HG03159 (cell line): Measurements from ENCODE around the gene MPZL3.

Source experiments
- ATAC-seq: cut with Tn5 transposase; IDR thresholded peaks from one replicate; pipeline ENCODE4 v1.9.1; 2021; ENCODE audit warnings: mild to moderate bottlenecking, moderate library complexity; ENCODE audit not compliant: unreplicated experiment

Gene MPZL3, protein sequence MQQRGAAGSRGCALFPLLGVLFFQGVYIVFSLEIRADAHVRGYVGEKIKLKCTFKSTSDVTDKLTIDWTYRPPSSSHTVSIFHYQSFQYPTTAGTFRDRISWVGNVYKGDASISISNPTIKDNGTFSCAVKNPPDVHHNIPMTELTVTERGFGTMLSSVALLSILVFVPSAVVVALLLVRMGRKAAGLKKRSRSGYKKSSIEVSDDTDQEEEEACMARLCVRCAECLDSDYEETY

DNA sequence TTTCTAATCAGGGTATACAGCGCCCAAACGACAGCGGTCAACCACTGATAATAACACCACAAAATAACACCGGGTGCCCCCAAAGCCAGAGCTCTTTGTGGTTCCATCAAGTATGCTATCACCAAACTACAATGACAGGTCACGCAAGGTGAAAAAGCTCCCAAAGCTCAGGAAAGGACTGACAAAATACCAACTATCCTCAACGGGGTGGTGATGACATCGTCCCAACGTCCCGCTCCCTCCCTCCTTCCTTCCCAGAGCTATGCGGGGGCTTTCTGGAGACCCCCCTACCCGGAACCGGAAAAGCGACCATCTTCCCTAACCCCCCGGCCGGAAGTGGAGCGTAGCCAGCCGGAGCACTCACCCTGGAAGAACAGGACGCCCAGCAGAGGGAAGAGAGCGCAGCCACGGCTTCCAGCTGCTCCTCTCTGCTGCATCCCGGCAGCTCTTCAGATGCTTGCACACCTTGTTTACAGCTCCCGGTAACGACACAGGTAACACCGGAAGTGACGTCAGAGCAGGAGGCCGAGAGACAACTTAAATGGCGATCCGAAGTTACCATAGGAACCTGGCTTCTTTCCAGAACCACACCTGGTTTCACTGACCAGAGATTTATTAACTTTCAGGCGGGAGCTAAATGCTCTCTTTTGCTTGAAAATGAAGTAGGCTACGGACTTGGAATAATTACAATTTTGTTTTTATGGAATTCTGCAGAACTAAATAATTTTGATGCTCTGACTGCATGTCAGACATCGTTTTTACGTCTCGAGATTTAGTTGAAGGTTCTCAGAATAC, at the start of gene MPZL3:
Gene MPZL3 (minus strand): TSS at position 508 of the 795 bp plus-strand sequence. CDS start 71 bp downstream, at position 437.
- peak; percentile 77 for ATAC-seq

DNA sequence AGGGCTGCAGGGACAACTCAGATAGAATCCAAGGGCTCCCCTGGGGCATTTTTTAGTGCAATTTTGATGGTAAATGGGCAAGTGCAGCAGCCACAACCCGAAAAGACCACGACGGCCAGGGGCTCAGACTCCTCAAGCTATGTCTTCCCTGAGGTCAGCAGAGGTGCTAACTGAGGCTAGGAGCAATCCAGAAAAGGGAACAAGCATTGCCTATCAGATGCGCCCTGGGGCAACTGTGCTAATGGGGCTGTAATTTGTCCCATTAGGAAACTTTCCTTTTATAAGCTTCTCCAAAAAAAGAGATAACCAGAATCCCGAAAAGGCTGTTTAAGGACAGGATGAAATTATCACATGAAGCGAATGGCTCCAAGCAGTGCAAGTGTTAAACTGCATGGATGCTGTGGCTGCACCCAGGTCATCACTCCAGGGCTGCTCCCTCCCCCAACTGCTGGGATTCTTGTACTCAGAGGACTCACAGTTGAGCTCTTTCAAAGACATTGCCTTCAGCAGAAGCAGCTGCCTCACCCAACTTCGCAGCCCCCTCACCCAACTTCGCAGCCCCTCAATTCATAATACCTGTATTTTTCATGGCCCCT, 49.5 kb upstream of the MPZL3 start:
- ATAC-seq: no peak

DNA sequence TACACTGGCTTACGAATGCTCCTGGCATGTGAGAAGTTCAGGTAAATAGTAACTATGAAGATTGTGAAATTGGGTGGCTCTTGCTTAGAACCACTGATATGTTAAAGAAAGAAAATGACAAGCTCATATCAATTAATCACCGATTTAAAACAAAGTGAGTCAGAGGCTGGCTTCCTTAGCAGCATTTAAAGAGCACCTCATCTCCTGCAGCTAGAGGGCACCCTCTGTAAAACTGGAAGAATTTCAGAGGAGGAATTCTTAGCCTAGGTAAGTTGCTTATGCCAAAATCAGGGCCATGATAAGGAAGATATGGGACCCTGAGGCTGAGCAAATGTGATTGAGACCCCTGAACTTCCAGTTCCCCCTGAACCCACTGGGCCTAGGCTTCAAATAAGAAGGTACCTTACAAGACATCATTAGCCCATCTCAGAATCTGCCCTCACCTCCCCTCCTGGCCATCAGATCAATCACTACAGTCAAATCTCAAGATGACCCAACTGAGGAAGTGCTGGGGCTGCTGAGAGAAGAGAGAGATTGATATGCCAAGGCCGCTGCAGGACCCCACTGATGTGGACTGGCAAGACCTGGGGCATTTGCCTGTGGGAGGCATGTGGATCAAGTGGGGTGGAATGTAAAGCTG, 43.8 kb upstream of the MPZL3 start:
- no peak for ATAC-seq

DNA sequence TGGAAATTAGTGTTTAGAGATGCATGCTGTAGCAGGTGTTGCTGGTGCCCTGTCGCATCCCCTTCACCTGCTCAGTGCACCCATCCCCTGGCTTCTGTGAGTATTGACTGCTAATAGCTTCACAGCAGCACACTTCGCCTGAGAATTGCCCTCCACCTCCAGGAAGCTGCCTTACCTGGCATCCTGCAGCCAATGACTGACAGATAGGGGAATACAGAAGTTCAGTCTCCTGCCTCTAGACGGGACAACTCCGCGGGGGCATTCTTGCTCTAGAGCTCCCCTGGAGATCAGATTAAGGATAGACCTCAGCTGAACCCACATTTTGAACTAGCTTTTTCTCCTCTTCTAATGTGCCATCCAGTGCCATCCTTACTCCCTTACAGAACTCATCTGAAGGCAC, 43.0 kb upstream of the MPZL3 start:
- ATAC-seq: no peak

DNA sequence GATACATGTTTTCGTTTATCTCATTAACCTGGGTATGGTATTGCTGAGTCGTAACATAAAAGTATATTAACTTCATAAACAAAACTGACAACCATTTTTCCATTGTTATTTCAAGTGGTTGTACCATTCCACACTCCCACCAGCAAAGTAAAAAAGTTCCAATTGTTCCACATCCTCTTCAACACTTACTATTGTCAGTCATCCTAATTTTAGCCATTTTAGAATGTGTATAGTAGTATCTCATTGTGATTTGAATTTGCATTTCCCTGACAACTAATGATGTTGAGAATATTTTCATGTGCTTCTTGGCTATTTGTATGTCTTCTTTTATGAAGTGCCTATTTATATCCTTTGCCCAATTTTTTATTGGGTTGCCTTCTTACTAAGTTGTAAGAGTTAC, 41.9 kb upstream of the MPZL3 start:
- ATAC-seq: no peak

DNA sequence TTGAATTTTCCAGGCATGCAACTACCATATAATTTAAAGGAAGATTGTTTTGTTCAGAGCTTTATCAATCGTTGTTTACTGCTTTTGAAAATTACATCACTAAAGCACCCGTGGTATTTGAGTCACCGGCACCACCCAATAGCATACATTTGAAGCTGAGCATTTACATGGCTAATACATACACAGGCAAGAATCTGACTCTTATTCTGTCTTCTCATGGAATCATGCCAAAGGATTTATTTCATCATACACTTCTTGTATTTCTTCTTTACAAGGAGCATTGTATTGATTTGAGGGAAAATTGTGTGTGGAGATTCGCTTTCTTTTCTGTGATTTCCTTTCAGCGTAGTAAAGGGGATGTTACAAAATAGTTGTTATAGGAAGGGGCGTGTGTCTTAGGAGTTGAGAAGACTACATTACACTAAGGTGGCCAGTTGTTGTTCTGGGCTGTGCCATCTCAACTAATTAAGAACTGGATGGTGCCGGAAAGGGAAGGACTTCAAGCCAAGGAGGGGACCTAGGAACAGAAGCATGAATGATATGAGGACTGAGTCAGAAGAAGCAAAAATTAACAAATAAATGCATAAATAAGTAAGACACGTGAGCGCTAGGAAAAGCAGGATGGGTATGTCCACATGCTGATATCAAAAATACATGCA, 39.4 kb upstream of the MPZL3 start:
- no peak for ATAC-seq

DNA sequence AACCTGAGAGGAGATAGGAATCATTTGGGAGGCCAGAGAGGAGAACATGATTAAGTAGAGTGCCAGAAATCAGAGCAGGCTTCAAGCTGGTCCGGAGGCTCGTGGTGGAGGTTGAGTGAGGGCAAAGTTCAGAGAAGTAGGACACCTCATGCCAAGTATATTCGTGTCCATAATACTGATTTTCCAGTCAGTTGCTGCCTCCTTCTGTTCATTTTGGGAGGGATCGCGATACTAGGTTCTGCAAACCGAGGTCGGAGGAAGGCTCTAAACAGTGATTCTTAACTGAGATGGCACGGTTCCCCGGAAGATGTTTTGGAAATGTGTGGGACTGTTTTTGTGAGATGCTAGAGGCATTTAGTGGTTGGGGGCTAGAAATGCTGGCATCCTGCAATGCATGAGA, 38.8 kb upstream of the MPZL3 start:
- no peak for ATAC-seq

DNA sequence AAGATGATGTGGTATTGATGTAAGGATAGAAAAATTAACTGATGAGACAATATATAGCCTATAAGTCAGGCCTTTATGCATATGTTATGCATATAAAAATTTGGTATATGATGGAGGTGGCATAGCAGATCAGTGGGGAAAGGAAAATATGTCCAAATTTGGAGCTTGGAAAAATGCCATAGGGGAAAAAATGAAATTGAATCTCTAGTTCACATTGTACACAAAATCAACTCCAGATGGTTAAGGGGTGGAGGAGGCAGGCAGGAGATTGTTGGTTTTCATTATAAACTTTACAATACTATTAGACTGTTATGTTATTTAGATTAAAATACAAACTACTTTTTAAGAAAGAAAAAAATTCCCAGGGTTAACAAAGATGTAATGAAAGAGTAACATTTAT, 37.2 kb upstream of the MPZL3 start:
- no peak for ATAC-seq

DNA sequence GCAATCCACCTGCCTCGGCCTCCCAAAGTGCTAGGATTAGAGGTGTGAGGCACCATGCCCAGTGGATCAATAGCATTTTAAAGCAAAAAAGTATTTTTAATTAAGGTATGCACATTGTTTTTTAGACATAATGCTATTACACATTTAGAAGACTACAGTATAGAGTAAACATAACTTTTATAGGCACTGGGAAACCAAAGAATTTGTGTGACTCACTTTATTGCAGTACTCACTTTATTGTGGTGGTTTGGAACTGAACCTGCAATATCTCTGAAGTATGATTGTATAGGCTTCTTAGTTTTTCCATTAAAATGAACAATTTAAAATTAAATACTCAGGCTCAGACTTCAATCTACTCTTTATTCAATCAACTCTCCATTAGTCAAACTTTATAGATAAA, 34.8 kb upstream of the MPZL3 start:
- ATAC-seq: no peak

DNA sequence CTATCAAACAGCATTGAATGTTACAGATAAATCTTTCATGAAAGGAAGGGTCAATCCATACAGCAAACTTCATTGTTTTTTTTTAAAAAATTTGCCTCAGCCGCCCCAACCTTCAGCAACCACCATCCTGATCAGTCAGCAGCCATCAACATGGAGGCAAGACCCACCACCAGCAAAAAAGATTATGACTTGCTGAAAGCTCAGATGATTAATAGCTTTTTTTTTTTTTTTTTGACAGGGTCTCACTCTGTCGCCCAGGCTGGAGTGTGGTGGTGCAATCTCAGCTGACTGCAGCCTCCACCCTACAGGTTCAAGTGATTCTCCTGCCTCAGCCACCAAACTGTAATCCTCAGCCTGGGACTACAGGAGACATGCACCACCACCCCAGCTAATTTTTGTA, 34.4 kb upstream of the MPZL3 start:
- ATAC-seq: no peak

DNA sequence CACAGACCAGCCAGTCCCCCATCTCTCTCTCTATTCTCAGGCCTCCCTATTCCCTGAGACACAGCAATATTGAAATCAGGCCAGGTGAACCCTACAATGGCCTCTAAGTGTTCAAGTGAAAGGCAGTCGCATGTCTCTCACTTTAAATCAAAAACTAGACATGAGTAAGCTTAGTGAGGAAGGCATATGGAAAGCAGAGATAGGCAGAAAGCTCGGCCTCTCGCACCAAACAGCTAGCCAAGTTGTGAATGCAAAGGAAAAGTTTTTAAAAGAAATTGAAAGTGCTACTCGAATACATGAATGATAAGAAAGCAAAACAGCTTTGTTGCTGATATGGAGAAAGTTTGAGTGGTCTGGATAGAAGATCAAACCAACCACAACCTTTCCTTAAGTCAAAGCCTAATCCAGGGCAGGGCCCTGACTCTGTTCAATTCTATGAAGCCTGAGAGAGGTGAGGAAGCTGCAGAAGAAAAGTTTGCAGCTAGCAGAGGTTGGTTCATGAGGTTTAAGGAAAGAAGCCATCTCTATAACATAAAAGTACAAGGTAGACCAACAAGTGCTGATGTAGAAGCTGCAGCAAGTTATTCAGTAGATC, 31.7 kb upstream of the MPZL3 start:
- no peak for ATAC-seq

DNA sequence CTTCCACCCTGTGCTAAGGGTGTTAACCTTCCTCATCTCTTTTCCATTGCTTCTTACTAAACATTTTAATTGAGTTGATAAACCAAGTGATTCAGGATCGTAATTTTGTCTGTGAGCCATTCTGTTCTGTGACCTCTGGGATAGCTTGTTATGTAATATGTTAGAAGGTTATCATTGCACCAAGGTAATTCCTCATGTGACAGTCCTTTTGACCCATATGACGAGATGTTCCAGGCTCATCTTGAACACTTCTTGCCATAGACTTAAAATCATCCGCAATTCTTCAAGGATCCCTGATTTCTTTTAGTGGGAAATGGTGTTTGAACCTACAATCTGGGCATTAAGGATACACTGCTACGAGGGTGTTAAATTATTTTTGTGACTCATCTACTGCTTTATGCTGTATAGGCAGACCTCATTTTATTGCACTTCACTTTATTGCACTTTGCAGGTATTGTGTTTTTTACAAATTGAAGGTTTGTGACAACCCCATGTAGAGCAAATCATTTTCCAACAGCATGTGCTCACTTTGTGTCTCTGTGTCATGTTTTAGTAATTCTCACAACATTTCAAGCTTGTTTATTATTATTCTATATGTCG, 31.0 kb upstream of the MPZL3 start:
- ATAC-seq: no peak

DNA sequence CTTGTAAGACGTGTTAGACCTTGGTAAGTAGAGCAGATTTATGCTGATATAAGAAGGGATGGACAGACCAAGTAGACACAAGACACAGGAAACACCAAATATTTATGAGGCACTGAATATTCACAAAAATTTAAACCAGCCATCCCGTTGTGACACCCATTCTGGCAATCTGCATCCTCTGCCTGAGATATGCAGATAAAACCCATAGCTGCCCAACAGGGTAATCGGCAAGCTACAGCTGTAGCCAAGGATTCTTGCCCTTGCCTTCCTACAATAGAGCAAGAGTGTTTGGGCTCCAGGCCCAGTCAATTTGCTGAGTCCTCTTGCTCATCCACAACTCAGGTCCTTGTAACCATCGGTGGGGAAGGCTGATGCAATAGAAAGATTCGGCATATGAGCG, 30.4 kb upstream of the MPZL3 start:
- no peak for ATAC-seq

DNA sequence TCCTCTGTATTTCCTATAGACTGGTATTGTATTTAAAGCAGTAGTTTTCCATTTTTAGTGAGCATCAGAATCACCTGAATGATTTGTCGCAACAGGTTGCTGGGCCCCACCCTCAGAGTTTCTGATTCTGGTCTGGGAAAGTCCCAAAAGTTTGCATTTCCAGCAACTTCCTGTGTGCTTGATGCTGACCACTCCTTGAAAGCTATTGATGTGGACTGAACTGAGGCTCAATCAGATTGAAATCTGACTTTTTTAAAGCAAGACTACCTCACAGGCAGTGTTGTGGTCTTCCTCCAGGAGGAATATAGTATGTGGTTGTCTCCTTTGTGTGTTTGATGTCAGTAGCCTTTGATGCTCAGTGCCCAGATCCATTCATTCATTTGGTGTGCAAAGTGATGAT, 29.1 kb upstream of the MPZL3 start:
- ATAC-seq: no peak

DNA sequence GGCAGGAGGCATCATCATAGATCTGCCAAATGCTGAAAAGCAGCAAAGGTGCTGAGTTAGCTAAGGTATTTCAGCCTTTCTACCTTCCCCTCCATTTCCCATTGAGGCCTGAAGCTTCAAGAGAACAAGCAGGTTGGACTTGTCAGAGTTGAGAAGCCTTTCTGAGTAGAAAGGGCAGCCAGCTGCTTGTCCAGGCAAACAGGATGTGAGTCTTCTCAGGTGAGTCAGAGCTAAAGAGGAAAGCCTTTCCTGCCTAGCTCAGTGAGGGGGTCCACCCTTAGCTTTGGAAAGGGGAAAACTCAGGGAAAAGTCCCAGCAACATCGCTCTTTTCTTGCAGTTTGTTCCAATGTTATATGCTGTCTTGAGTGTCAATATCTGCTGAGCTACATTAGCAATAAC, 25.1 kb upstream of the MPZL3 start:
- ATAC-seq: no peak

DNA sequence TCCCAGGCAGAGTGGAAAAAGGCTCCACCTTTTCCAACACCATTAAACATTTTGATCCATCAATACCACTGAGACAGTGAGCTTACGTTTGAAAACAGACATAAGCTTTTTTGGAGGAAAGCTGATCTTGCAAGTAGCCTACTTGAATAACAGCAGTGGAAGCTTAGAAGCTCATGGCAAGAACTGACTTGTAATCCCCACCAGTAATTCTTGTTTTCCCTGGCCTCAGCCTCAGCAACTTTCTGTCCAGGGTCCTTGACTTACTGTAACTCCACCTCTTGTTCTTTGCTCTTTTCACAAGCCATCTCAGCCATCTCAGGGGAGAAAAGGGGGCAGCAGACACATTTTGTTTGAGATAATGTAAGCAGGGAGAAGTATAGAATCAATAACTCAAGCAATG, 24.3 kb upstream of the MPZL3 start:
- no peak for ATAC-seq

DNA sequence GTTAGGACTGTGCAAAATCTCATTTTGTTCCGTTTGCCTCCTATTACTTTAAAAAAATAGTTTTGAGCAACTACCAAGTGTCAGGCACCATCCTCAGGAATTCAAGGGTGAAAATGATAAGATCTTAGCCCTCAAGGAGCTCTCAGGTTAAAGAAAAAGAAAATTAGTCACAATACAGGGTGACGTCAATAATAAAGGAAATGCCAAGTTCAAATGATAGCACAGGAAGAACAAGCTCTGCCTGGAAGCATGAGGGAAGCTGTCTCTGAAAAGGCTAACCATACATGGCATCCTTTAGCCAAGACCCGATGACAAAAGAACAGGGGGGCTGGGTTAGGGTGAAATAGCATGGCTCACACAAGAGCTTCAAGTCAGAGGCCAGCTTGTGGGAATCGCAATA, 23.0 kb upstream of the MPZL3 start:
- ATAC-seq: no peak

DNA sequence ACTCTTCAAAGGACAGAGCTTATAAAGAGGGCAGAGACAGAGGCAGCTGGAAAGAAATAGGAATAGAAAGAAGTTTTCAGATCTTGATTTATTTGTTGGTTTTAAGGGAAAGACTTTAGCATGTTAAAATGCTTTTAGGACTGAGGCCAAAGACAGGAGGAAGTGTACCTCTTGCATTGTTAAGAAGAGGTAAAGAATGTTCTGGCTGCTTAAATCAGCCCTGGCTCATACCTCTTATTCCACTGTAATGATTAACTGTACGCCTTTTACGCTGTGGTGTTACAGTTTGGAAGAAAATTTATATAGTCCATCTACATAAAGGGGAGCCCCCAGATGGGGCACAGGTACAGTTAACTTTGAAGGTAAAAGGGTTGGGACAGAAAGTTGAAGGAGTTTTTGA, 22.0 kb upstream of the MPZL3 start:
- no peak for ATAC-seq

DNA sequence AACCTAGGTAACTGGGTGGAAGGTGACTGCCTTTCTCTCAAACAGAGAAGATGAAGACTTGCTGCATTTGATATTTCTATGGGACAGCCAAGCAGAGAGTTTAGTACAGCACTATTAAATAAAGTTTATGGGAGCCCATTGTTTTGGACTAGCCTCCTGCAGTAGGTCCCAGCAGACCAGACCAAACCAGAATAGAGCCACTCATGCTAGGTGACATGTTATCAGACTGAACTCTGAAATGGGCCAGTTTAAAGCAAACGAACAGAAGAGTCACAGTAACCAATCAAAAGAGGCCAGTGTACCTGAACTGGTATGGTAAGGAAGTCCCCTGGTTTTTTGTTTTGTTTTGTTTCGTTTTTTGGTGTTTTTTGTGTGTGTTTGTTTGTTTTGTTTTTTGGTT, 19.8 kb upstream of the MPZL3 start:
- no peak for ATAC-seq

DNA sequence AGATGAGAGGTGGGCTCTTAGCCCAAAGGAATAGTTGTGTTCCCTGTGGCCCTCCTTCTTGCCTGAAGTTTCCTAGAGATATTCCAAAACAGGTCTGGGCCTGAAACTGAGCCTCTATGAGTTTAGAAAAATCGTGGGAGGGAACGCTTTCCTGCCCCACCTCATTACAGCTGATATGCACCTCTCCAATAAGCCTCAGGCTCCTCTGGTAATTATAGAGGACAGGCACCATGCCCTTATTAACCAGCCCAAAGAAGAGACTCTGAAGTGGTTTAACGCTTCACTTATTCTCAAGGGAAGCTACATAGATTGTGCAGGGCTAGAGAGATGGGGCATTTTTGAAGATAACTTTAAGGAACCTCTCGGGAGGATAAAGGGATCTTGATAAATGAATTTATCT, 15.3 kb upstream of the MPZL3 start:
- no peak for ATAC-seq

DNA sequence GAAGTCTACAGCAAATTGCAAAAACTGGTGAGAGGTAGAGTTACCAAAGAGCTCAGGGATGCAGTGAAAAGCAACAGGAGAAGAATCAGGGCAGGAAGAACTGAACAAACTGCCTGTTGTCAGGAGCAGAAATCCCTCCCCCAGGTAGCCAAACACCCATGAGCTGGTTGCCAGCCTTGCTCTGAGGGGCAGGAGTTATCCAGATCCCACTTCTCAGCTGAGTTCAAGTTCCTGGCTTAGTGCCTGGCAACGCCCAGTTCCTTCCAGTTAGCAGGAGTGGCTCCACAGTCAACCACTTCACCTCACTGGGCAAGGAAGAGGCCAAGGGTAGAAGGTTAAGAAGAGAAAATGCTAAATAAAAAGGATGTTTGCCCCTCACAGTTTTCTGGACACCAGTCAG, 13.8 kb upstream of the MPZL3 start:
- no peak for ATAC-seq
